GM21825 (cell line): ENCODE results near the gene KEL.

Source experiments
- ATAC-seq: cut with Tn5 transposase; IDR thresholded peaks from one replicate; pipeline ENCODE4 v1.9.1; 2021; ENCODE audit warnings: mild to moderate bottlenecking, moderate library complexity; ENCODE audit not compliant: unreplicated experiment

Gene KEL

GRCh38 chr7:142901426-142902259, 60.5 kb downstream of the KEL start:
- no peak for ATAC-seq

- ATAC-seq, result no peak
Measured at GRCh38 chr7:142899661-142900060, 62.5 kb downstream of the KEL start.

- ATAC-seq, result no peak
Measured at GRCh38 chr7:142898377-142899170, 63.6 kb downstream of the KEL start.

- no peak for ATAC-seq
Measured at GRCh38 chr7:142897691-142898090, 64.5 kb downstream of the KEL start.

GRCh38 chr7:142896741-142897379, 65.3 kb downstream of the KEL start:
- no peak for ATAC-seq

- ATAC-seq, result no peak
Measured at GRCh38 chr7:142896151-142896550, 66.0 kb downstream of the KEL start.

- ATAC-seq, result no peak
Measured at GRCh38 chr7:142894985-142895593, 67.1 kb downstream of the KEL start.

- ATAC-seq, result no peak
Measured at GRCh38 chr7:142894112-142894984, 67.8 kb downstream of the KEL start.

- ATAC-seq, result no peak
Measured at GRCh38 chr7:142892951-142893350, 69.2 kb downstream of the KEL start.

GRCh38 chr7:142891490-142892082, 70.6 kb downstream of the KEL start:
- no peak for ATAC-seq
